SK-N-SH (cell line): ENCODE measurements around the gene PELI1.

Source experiments
- CTCF ChIP-seq: fragments of 200-600 bp; sonication (generic); IDR thresholded peaks from 2 replicates; pipeline ENCODE4 v1.6.1; 2017; ENCODE audit warnings: antibody characterized with exemption, mild to moderate bottlenecking, moderate library complexity
- ELF1 ChIP-seq: IDR thresholded peaks from 2 replicates; pipeline ENCODE4 v1.4.0; 2012
- EP300 ChIP-seq, 2 experiments: IDR thresholded peaks; 2 replicates each; pipeline versions ENCODE4 v1.4.0 to v1.6.1; 2012; ENCODE audit warnings: borderline replicate concordance in 1 of 2, low read depth in 1 of 2, low read length in 1 of 2
- EZH2phosphoT487 ChIP-seq: fragments of 200-600 bp; sonication (generic); IDR thresholded peaks from 2 replicates; pipeline ENCODE4 v1.6.1; 2017; ENCODE audit warnings: low read depth, mixed run types, mild to moderate bottlenecking, antibody characterized with exemption, moderate library complexity, borderline replicate concordance
- GABPA ChIP-seq: IDR thresholded peaks from 2 replicates; pipeline ENCODE4 v1.4.0; 2012; ENCODE audit warnings: low read depth, mild to moderate bottlenecking
- MAX ChIP-seq: IDR thresholded peaks from 2 replicates; pipeline ENCODE4 v1.4.0; 2012; ENCODE audit warnings: low read depth
- NRF1 ChIP-seq: IDR thresholded peaks from 2 replicates; pipeline ENCODE4 v1.6.1; 2012; ENCODE audit warnings: low read depth, mild to moderate bottlenecking, low read length
- PBX3 ChIP-seq: IDR thresholded peaks from 2 replicates; pipeline ENCODE4; 2012
- REST ChIP-seq: IDR thresholded peaks from 2 replicates; pipeline ENCODE4 v1.6.1; 2012; ENCODE audit warnings: mild to moderate bottlenecking, low read depth, low read length, moderate library complexity
- RFX5 ChIP-seq: IDR thresholded peaks from 2 replicates; pipeline ENCODE4 v1.6.1; 2012; ENCODE audit warnings: mild to moderate bottlenecking, improper control_type of control experiment, low read length
- SIN3A ChIP-seq: IDR thresholded peaks from 2 replicates; pipeline ENCODE4 v1.6.1; 2012; ENCODE audit warnings: low read depth, mild to moderate bottlenecking, low read length, moderate library complexity, borderline replicate concordance
- SMC3 ChIP-seq: IDR thresholded peaks from 2 replicates; pipeline ENCODE4 v1.6.1; 2012; ENCODE audit warnings: low read depth, low read length, improper control_type of control experiment
- TAF1 ChIP-seq: IDR thresholded peaks from 2 replicates; pipeline ENCODE4 v1.6.1; 2012; ENCODE audit warnings: low read depth, mild to moderate bottlenecking, low read length, moderate library complexity, borderline replicate concordance
- USF1 ChIP-seq: IDR thresholded peaks from 2 replicates; pipeline ENCODE4 v1.4.0; 2012; ENCODE audit warnings: low read depth, borderline replicate concordance

- TF ChIP-seq TAF1, result no peak
- TF ChIP-seq EZH2phosphoT487, result no peak
- TF ChIP-seq REST, result no peak
- TF ChIP-seq RFX5, result no peak
- no peak for TF ChIP-seq SIN3A
- TF ChIP-seq CTCF, result no peak
- TF ChIP-seq NRF1, result no peak
- no peak for TF ChIP-seq PBX3
- TF ChIP-seq SMC3, result no peak
- TF ChIP-seq MAX, result no peak
- no peak for TF ChIP-seq GABPA
- TF ChIP-seq USF1, result no peak
- no peak for TF ChIP-seq EP300 (IDR thresholded peaks at IDR 0.05; ENCODE audit: borderline replicate concordance in 1 of 2, low read depth in 1 of 2, low read length in 1 of 2)
- TF ChIP-seq ELF1, result no peak
Observed at GRCh38 chr2:64085936-64086335, 58.3 kb downstream of the PELI1 start.
